HepG2 (cell line): Measurements from ENCODE around the gene LRRN2.

Experiments
- CEBPB ChIP-seq: IDR thresholded peaks from 2 replicates; pipeline ENCODE4 v1.6.1; 2011; ENCODE audit warnings: low read depth, low read length, improper control_type of control experiment, borderline replicate concordance
- CTCF ChIP-seq: sonication (generic); formaldehyde crosslinking; IDR thresholded peaks from 2 replicates; pipeline ENCODE4 v1.5.0; 2020; ENCODE audit warnings: mild to moderate bottlenecking, missing genetic modification reagents, moderate library complexity
- GABPA ChIP-seq, 2 experiments: IDR thresholded peaks; 2 replicates each; pipeline ENCODE4 v1.6.1; 2011 to 2016; ENCODE audit warnings: low read depth in 2 of 2, low read length in 1 of 2, missing biosample characterization in 1 of 2, missing genetic modification characterization in 1 of 2
- GABPB1 ChIP-seq: IDR thresholded peaks from 2 replicates; pipeline ENCODE4 v1.6.1; 2016; ENCODE audit warnings: mild to moderate bottlenecking, missing genetic modification reagents, moderate library complexity, missing compliant biosample characterization
- NFIC ChIP-seq: IDR thresholded peaks from 2 replicates; pipeline ENCODE4 v1.6.1; 2012; ENCODE audit warnings: mild to moderate bottlenecking, low read length, inconsistent platforms
- ONECUT2 ChIP-seq: sonication (generic); formaldehyde crosslinking; IDR thresholded peaks from 2 replicates; pipeline ENCODE4 v1.4.0; 2020; ENCODE audit warnings: missing genetic modification reagents
- POLR2A ChIP-seq, 2 experiments: IDR thresholded peaks; 2 replicates each; pipeline ENCODE4 v1.6.1; 2011; ENCODE audit warnings: low read depth in 2 of 2, low read length in 2 of 2, mild to moderate bottlenecking in 1 of 2, moderate library complexity in 1 of 2; ENCODE audit not compliant: insufficient read depth in 1 of 2
- SP140L ChIP-seq: sonication (generic); formaldehyde crosslinking; IDR thresholded peaks from 2 replicates; pipeline ENCODE4 v1.4.0; 2020; ENCODE audit warnings: missing genetic modification reagents, borderline replicate concordance
- ZNF10 ChIP-seq: sonication (generic); formaldehyde crosslinking; IDR thresholded peaks from 2 replicates; pipeline ENCODE4 v1.4.0; 2020; ENCODE audit warnings: mild to moderate bottlenecking, low read depth, missing genetic modification reagents, borderline replicate concordance
- ZNF274 ChIP-seq: sonication (generic); formaldehyde crosslinking; IDR thresholded peaks from 2 replicates; pipeline ENCODE4 v1.5.1; 2020; ENCODE audit warnings: mild to moderate bottlenecking, missing genetic modification reagents
- ZNF513 ChIP-seq: sonication (generic); formaldehyde crosslinking; conservative IDR thresholded peaks from 2 replicates; pipeline ENCODE4 v1.5.0; 2020; ENCODE audit warnings: missing genetic modification reagents
- ZNF629 ChIP-seq: sonication (generic); formaldehyde crosslinking; conservative IDR thresholded peaks from 2 replicates; pipeline ENCODE4 v1.5.0; 2020; ENCODE audit warnings: missing genetic modification reagents
- ZNF639 ChIP-seq: conservative IDR thresholded peaks from 2 replicates; pipeline ENCODE4 v1.6.1; 2018; ENCODE audit warnings: missing genetic modification reagents
- ZNF770 ChIP-seq: sonication (generic); formaldehyde crosslinking; IDR thresholded peaks from 2 replicates; pipeline ENCODE4 v1.5.0; 2020; ENCODE audit warnings: mild to moderate bottlenecking, missing genetic modification reagents

- TF ChIP-seq ZNF770 (CRISPR knock-in tag) = no peak
- TF ChIP-seq ZNF274 (CRISPR knock-in tag) = no peak
- TF ChIP-seq CTCF (CRISPR knock-in tag) = no peak
- TF ChIP-seq ZNF629 = no peak
- TF ChIP-seq POLR2A (IDR thresholded peaks at IDR 0.05; ENCODE audit: insufficient read depth in 1 of 2, low read depth in 2 of 2, low read length in 2 of 2) = no peak
- no peak for TF ChIP-seq ZNF639 (CRISPR knock-in tag)
- TF ChIP-seq NFIC = no peak
- TF ChIP-seq ZNF10 (CRISPR knock-in tag) = no peak
- no peak for TF ChIP-seq SP140L (CRISPR knock-in tag)
- no peak for TF ChIP-seq GABPA (IDR thresholded peaks at IDR 0.05; ENCODE audit: low read depth, low read length)
- no peak for TF ChIP-seq GABPA (CRISPR knock-in tag; IDR thresholded peaks at IDR 0.05; ENCODE audit: low read depth)
- no peak for TF ChIP-seq ZNF513 (CRISPR knock-in tag)
- no peak for TF ChIP-seq CEBPB
- no peak for TF ChIP-seq GABPB1 (CRISPR knock-in tag)
- TF ChIP-seq ONECUT2 = no peak
Measured at GRCh38 chr1:204612326-204612725, 73.2 kb downstream of the LRRN2 start.
